Spinal cord (tissue), 10 donors: ENCODE data around the gene GID8. TPM values are rescaled to one million over a fixed set of nuclear protein-coding genes. Genes with fewer than 3 reads are reported as not detected.

Experiments
- DNase-seq, 6 donors: peaks; one replicate each; pipeline versions ENCODE4 v3.0.0 to v3.0.0-alpha.2; 2013 to 2015; ENCODE audit warnings: low spot score in 6 of 6, low read depth in 4 of 6
- H3K27ac ChIP-seq: one replicate; pipeline ENCODE4 v1.5.1; 2013; ENCODE audit warnings: low read depth, low read length, control low read depth
- H3K27me3 ChIP-seq: one replicate; pipeline ENCODE4 v1.6.1; 2013; ENCODE audit warnings: low read length; ENCODE audit not compliant: control insufficient read depth, insufficient read depth
- H3K36me3 ChIP-seq: one replicate; pipeline ENCODE4 v1.6.1; 2013; ENCODE audit warnings: low read length; ENCODE audit not compliant: control insufficient read depth, insufficient read depth
- H3K4me1 ChIP-seq: one replicate; pipeline ENCODE4 v1.6.1; 2013; ENCODE audit warnings: low read length; ENCODE audit not compliant: control insufficient read depth, insufficient read depth
- H3K4me3 ChIP-seq: one replicate; pipeline ENCODE4 v1.5.1; 2013; ENCODE audit warnings: low read depth, low read length, control low read depth
- H3K9me3 ChIP-seq: one replicate; pipeline ENCODE4 v1.6.1; 2013; ENCODE audit warnings: low read length; ENCODE audit not compliant: control insufficient read depth, insufficient read depth
- WGBS: methylation state at CpG from one replicate; pipeline ENCODE4 v1.1.5; 2013; ENCODE audit warnings: missing lambda C conversion rate; ENCODE audit not compliant: insufficient coverage; 5-methylcytosine and 5-hydroxymethylcytosine counted together
- polyA plus RNA-seq, 2 donors: library from polyadenylated mRNA; unstranded; fragments of 120-200 nt; gene quantifications; one replicate each; pipeline ENCODE4 v1.2.1, GENCODE V29; 2013; ENCODE audit not compliant: insufficient read length in 2 of 2
- total RNA-seq, 2 donors: library from RNA; depleted of rRNA in 1 of 2; stranded (reverse); fragments of 120-200 nt in 1 of 2; fragments of >200 nt in 1 of 2; gene quantifications; one replicate each; pipeline versions ENCODE4 v1.2.3 to v1.2.4, GENCODE V29; 2013 to 2014
- donor health status: healthy.

GID8 gene
- total and polyA plus RNA-seq, 4 donors = 32.7 to 46.0 (median 39.1) TPM

GRCh38 chr20:62901891-62902290 lies 36.1 kb upstream of the GID8 start:
- Histone ChIP-seq H3K27me3 (no peaks in the 10 kb centered on the region), H3K4me1 (peaks cover 24% of the 10 kb centered on the region), H3K9me3 (no peaks in the 10 kb centered on the region), H3K27ac (no peak overlapping the region), H3K4me3 (no peak overlapping the region), H3K36me3 (peaks cover 46% of the 10 kb centered on the region)
- 100% methylated on average over 1 of the region's 11 CpGs for WGBS
- DNase-seq = no peak

- Histone ChIP-seq H3K4me1 (peaks cover 18% of the 10 kb centered on the region), H3K27ac (no peak overlapping the region), H3K27me3 (no peaks in the 10 kb centered on the region), H3K9me3 (no peaks in the 10 kb centered on the region), H3K4me3 (no peak overlapping the region), H3K36me3 (peaks cover 54% of the 10 kb centered on the region)
- WGBS = no CpG with 5 or more reads among the region's 7 CpGs
- no peak for DNase-seq
Measured at GRCh38 chr20:62902926-62903615, 34.9 kb upstream of the GID8 start.

- DNase-seq = no peak
- H3K9me3 ChIP-seq = no peaks in the 10 kb centered on the region
- WGBS = 94% methylated on average over 17 of the region's 17 CpGs
- no peak overlapping the region for H3K4me3 ChIP-seq
- H3K27me3 ChIP-seq = no peaks in the 10 kb centered on the region
- H3K36me3 ChIP-seq = peaks cover 79% of the 10 kb centered on the region
- peaks cover 1% of the 10 kb centered on the region for H3K4me1 ChIP-seq
- no peak overlapping the region for H3K27ac ChIP-seq
Measured at GRCh38 chr20:62905536-62906117, 32.3 kb upstream of the GID8 start.

GRCh38 chr20:62906209-62906608 lies 31.7 kb upstream of the GID8 start:
- WGBS = 89% methylated on average over 16 of the region's 16 CpGs
- Histone ChIP-seq H3K36me3 (peaks cover 82% of the 10 kb centered on the region), H3K4me3 (no peak overlapping the region), H3K9me3 (no peaks in the 10 kb centered on the region), H3K27ac (no peak overlapping the region), H3K27me3 (no peaks in the 10 kb centered on the region), H3K4me1 (no peaks in the 10 kb centered on the region)
- peak in 1 of 6 donors; percentile 73 for DNase-seq

GRCh38 chr20:62906647-62907375 lies 31.1 kb upstream of the GID8 start:
- Histone ChIP-seq H3K36me3 (peaks cover 84% of the 10 kb centered on the region), H3K4me1 (no peaks in the 10 kb centered on the region), H3K27me3 (no peaks in the 10 kb centered on the region)

GRCh38 chr20:62907384-62908317 lies 30.3 kb upstream of the GID8 start:
- WGBS = 76% methylated on average over 13 of the region's 16 CpGs
- Histone ChIP-seq H3K4me3 (no peak overlapping the region), H3K9me3 (no peaks in the 10 kb centered on the region), H3K27ac (no peak overlapping the region), H3K4me1 (no peaks in the 10 kb centered on the region), H3K27me3 (no peaks in the 10 kb centered on the region), H3K36me3 (peaks cover 83% of the 10 kb centered on the region)
- DNase-seq = no peak

More at GRCh38 chr20:62906647-62907375, 31.1 kb upstream of the GID8 start:
- WGBS = 90% methylated on average over 25 of the region's 31 CpGs
- no peak overlapping the region for H3K4me3 ChIP-seq
- no peak for DNase-seq
- no peaks in the 10 kb centered on the region for H3K9me3 ChIP-seq
- no peak overlapping the region for H3K27ac ChIP-seq

- H3K4me1 ChIP-seq = peaks cover 3% of the 10 kb centered on the region
- H3K9me3 ChIP-seq = no peaks in the 10 kb centered on the region
- no peak overlapping the region for H3K27ac ChIP-seq
- WGBS = 86% methylated on average over 11 of the region's 18 CpGs
- peaks cover 82% of the 10 kb centered on the region for H3K36me3 ChIP-seq
- no peak for DNase-seq
- no peak overlapping the region for H3K4me3 ChIP-seq
- no peaks in the 10 kb centered on the region for H3K27me3 ChIP-seq
Measured at GRCh38 chr20:62908971-62909791, 28.8 kb upstream of the GID8 start.

- H3K4me1 ChIP-seq = peaks cover 14% of the 10 kb centered on the region
- no peak overlapping the region for H3K4me3 ChIP-seq
- no peak overlapping the region for H3K27ac ChIP-seq
- H3K36me3 ChIP-seq = peaks cover 81% of the 10 kb centered on the region
- no peaks in the 10 kb centered on the region for H3K27me3 ChIP-seq
- DNase-seq = no peak
- WGBS = 89% methylated on average over 8 of the region's 11 CpGs
- H3K9me3 ChIP-seq = no peaks in the 10 kb centered on the region
Measured at GRCh38 chr20:62910217-62910766, 27.7 kb upstream of the GID8 start.
